ENCODE measurements around the gene PDAP1. TPM values are rescaled to one million over a fixed set of nuclear protein-coding genes. Genes with fewer than 3 reads are reported as not detected.

The PDAP1 gene
- total and polyA plus RNA-seq, 2 of the 13 experiments (the other 11 are each of a cell fraction or from before 2014, with no cell fraction given), result 13.0 to 100 TPM

GRCh38 chr7:99381664-99382075 is 26.7 kb downstream of the PDAP1 start (continued):
- no peak for TF ChIP-seq ZNF556 (CRISPR knock-in tag; IDR thresholded peaks at IDR 0.05; ENCODE audit: borderline replicate concordance)
- peak; percentile 64 for TF ChIP-seq RBFOX2 (IDR thresholded peaks at IDR 0.05; ENCODE audit: low read depth, low read length)
- no peak for TF ChIP-seq ZNF580 (CRISPR knock-in tag; IDR thresholded peaks at IDR 0.05; ENCODE audit: borderline replicate concordance, low read depth)
- no peak for TF ChIP-seq ZNF10 (CRISPR knock-in tag; IDR thresholded peaks at IDR 0.05; ENCODE audit: borderline replicate concordance, low read depth)
- no peak for TF ChIP-seq FUBP1 (CRISPR knock-in tag; IDR thresholded peaks at IDR 0.05; ENCODE audit: borderline replicate concordance)
- no peak for TF ChIP-seq CENPT (CRISPR knock-in tag; IDR thresholded peaks at IDR 0.05; ENCODE audit: low read depth)
- peak; percentile 56; the same call in 1 of the 2 replicates for TF ChIP-seq KDM6A (CRISPR knock-in tag; IDR thresholded peaks at IDR 0.05; ENCODE audit: low read depth)
- TF ChIP-seq ZNF605 (CRISPR knock-in tag; IDR thresholded peaks at IDR 0.05), result no peak; the same call in 1 of the 2 replicates
- no peak for TF ChIP-seq E2F5 (CRISPR knock-in tag; conservative IDR thresholded peaks at IDR 0.05)
- TF ChIP-seq PRDM15 (CRISPR knock-in tag; IDR thresholded peaks at IDR 0.05), result no peak
- TF ChIP-seq HMG20B (CRISPR knock-in tag; conservative IDR thresholded peaks at IDR 0.05), result no peak
- TF ChIP-seq SCMH1 (CRISPR knock-in tag; IDR thresholded peaks at IDR 0.05; ENCODE audit: borderline replicate concordance), result no peak
- no peak for TF ChIP-seq ZNF740 (CRISPR knock-in tag; IDR thresholded peaks at IDR 0.05)
- no peak for TF ChIP-seq SRF (IDR thresholded peaks at IDR 0.05; ENCODE audit: low read depth, low read length)
- no peak for TF ChIP-seq TRAFD1 (CRISPR knock-in tag; IDR thresholded peaks at IDR 0.05; ENCODE audit: borderline replicate concordance)
- TF ChIP-seq ZNF749 (CRISPR knock-in tag; IDR thresholded peaks at IDR 0.05; ENCODE audit: borderline replicate concordance), result no peak
- TF ChIP-seq ETS1 (CRISPR knock-in tag; IDR thresholded peaks at IDR 0.05), result no peak
- TF ChIP-seq BATF2 (CRISPR knock-in tag; IDR thresholded peaks at IDR 0.05), result no peak
- TF ChIP-seq ZFX (CRISPR knock-in tag; IDR thresholded peaks at IDR 0.05; ENCODE audit: low read depth), result peak; percentile 60
